Osteoblast (primary cell): Measurements from ENCODE around the gene ATG3. TPM values are rescaled to one million over a fixed set of nuclear protein-coding genes. Genes with fewer than 3 reads are reported as not detected.

Experiments used
- DNase-seq: peaks from one replicate; pipeline ENCODE4 v3.0.0; 2011; ENCODE audit warnings: low spot score, mixed read lengths; ENCODE audit not compliant: insufficient read length; ENCODE audit errors: missing footprints
- H2AFZ ChIP-seq: 2 replicates; pipeline ENCODE4 v1.6.0; 2011; ENCODE audit warnings: mild to moderate bottlenecking, low read length
- H3K27ac ChIP-seq: 2 replicates; pipeline ENCODE4 v1.5.1; 2011; ENCODE audit warnings: mild to moderate bottlenecking, low read depth, low read length, moderate library complexity
- H3K27me3 ChIP-seq: 2 replicates; pipeline ENCODE4 v1.6.0; 2012; ENCODE audit warnings: mild to moderate bottlenecking, control low read depth, inconsistent platforms, low read length, moderate library complexity; ENCODE audit not compliant: insufficient read depth
- H3K36me3 ChIP-seq: 2 replicates; pipeline ENCODE4 v1.5.1; 2011; ENCODE audit warnings: mild to moderate bottlenecking, low read length, control low read depth, moderate library complexity; ENCODE audit not compliant: insufficient read depth
- H3K4me1 ChIP-seq: 2 replicates; pipeline ENCODE4 v1.5.1; 2011; ENCODE audit warnings: mild to moderate bottlenecking, low read length, control low read depth, moderate library complexity; ENCODE audit not compliant: insufficient read depth
- H3K4me2 ChIP-seq: 2 replicates; pipeline ENCODE4 v1.6.0; 2011; ENCODE audit warnings: mild to moderate bottlenecking, low read length; ENCODE audit not compliant: insufficient read depth
- H3K4me3 ChIP-seq: fragments of 200-600 bp; sonication (generic); 3 replicates; pipeline ENCODE4 v1.5.1; 2012; ENCODE audit warnings: mild to moderate bottlenecking, low read length, inconsistent platforms; ENCODE audit not compliant: insufficient read depth
- H3K79me2 ChIP-seq: 2 replicates; pipeline ENCODE4 v1.6.0; 2012; ENCODE audit warnings: mild to moderate bottlenecking, low read length, control low read depth, inconsistent platforms; ENCODE audit not compliant: insufficient read depth
- H3K9me3 ChIP-seq: 2 replicates; pipeline ENCODE4 v1.5.1; 2011; ENCODE audit warnings: low read depth, low read length, control low read depth
- H4K20me1 ChIP-seq: 2 replicates; pipeline ENCODE4 v1.6.0; 2012; ENCODE audit warnings: mild to moderate bottlenecking, low read length, control low read depth; ENCODE audit not compliant: insufficient read depth
- CTCF ChIP-seq: IDR thresholded peaks from 2 replicates; pipeline ENCODE4 v1.5.1; 2011; ENCODE audit warnings: mild to moderate bottlenecking, low read depth, low read length, moderate library complexity; ENCODE audit errors: extremely low read depth
- total RNA-seq: library from RNA; depleted of rRNA; stranded (reverse); fragments of >200 nt; gene quantifications from 2 replicates; pipeline ENCODE4 v1.2.3, GENCODE V29; 2012

ATG3 gene
- total RNA-seq, 1 donor = 68.4 TPM

- H3K36me3 ChIP-seq = peaks cover 83% of the 10 kb centered on the region
- H3K4me3 ChIP-seq = no peak overlapping the region
- no peak overlapping the region for H2AFZ ChIP-seq
Observed at GRCh38 chr3:112605285-112605684, 43.5 kb upstream of the ATG3 start.

GRCh38 chr3:112604536-112604935, 42.8 kb upstream of the ATG3 start:
- Histone ChIP-seq H3K4me1 (peaks cover 34% of the 10 kb centered on the region), H3K4me3 (no peak overlapping the region), H3K27ac (peak overlapping the region; percentile 97), H3K36me3 (peaks cover 85% of the 10 kb centered on the region), H3K9me3 (no peaks in the 10 kb centered on the region), H3K27me3 (no peaks in the 10 kb centered on the region), H3K79me2 (no peaks in the 10 kb centered on the region), H4K20me1 (no peaks in the 10 kb centered on the region), H2AFZ (no peak overlapping the region), H3K4me2 (peak overlapping the region; percentile 57)
- no peak for DNase-seq
- no peak for TF ChIP-seq CTCF

More at GRCh38 chr3:112605285-112605684, 43.5 kb upstream of the ATG3 start:
- Histone ChIP-seq H3K79me2 (no peaks in the 10 kb centered on the region), H4K20me1 (no peaks in the 10 kb centered on the region), H3K27me3 (no peaks in the 10 kb centered on the region), H3K27ac (peak overlapping the region; percentile 97), H3K4me1 (peaks cover 41% of the 10 kb centered on the region), H3K9me3 (no peaks in the 10 kb centered on the region), H3K4me2 (peak overlapping the region; percentile 57)
- peak; percentile 92 for DNase-seq
- no peak for TF ChIP-seq CTCF

- H3K4me2 ChIP-seq = no peak overlapping the region
- H4K20me1 ChIP-seq = no peaks in the 10 kb centered on the region
- H3K79me2 ChIP-seq = no peaks in the 10 kb centered on the region
- no peak overlapping the region for H2AFZ ChIP-seq
- peaks cover 77% of the 10 kb centered on the region for H3K36me3 ChIP-seq
- H3K4me1 ChIP-seq = peaks cover 31% of the 10 kb centered on the region
- no peak for DNase-seq
- H3K27me3 ChIP-seq = no peaks in the 10 kb centered on the region
- no peak for TF ChIP-seq CTCF
- no peak overlapping the region for H3K27ac ChIP-seq
- H3K9me3 ChIP-seq = no peaks in the 10 kb centered on the region
- H3K4me3 ChIP-seq = no peak overlapping the region
Observed at GRCh38 chr3:112602217-112602838, 40.6 kb upstream of the ATG3 start.

- peaks cover 50% of the 10 kb centered on the region for H3K36me3 ChIP-seq
- H3K27me3 ChIP-seq = no peaks in the 10 kb centered on the region
- TF ChIP-seq CTCF = no peak
- H4K20me1 ChIP-seq = no peaks in the 10 kb centered on the region
- no peaks in the 10 kb centered on the region for H3K9me3 ChIP-seq
- H3K79me2 ChIP-seq = no peaks in the 10 kb centered on the region
- no peak overlapping the region for H2AFZ ChIP-seq
- no peak overlapping the region for H3K4me2 ChIP-seq
- no peak overlapping the region for H3K4me3 ChIP-seq
- H3K27ac ChIP-seq = peak overlapping the region; percentile 11
- DNase-seq = no peak
- H3K4me1 ChIP-seq = peaks cover 10% of the 10 kb centered on the region
Observed at GRCh38 chr3:112598731-112599130, 37.0 kb upstream of the ATG3 start.
